Fibroblast of villous mesenchyme (primary cell): ENCODE data around the gene ALDH1A1. TPM values are rescaled to one million over a fixed set of nuclear protein-coding genes. Genes with fewer than 3 reads are reported as not detected.

Source experiments
- DNase-seq: peaks from one replicate; pipeline ENCODE4 v3.0.0-alpha.2; 2010; ENCODE audit warnings: low read depth
- H3K4me3 ChIP-seq: 2 replicates; pipeline ENCODE4 v1.5.1; 2011; ENCODE audit warnings: low read depth, mild to moderate bottlenecking, low read length
- total RNA-seq: library from RNA; depleted of rRNA; stranded (reverse); fragments of >200 nt; gene quantifications from 2 replicates; pipeline ENCODE4 v1.2.3, GENCODE V29; 2012
- TF ChIP-seq, protein P1 (sequence below): IDR thresholded peaks from 2 replicates; pipeline ENCODE4 v1.5.1; 2012; ENCODE audit warnings: low read depth, mild to moderate bottlenecking, low read length; ENCODE audit not compliant: insufficient read depth

The ALDH1A1 gene
- total RNA-seq, 1 donor: 450 TPM

GRCh38 chr9:72914750-72915149 lies 38.1 kb downstream of the ALDH1A1 start:
- no peak for DNase-seq
- TF ChIP-seq, protein P1, sequence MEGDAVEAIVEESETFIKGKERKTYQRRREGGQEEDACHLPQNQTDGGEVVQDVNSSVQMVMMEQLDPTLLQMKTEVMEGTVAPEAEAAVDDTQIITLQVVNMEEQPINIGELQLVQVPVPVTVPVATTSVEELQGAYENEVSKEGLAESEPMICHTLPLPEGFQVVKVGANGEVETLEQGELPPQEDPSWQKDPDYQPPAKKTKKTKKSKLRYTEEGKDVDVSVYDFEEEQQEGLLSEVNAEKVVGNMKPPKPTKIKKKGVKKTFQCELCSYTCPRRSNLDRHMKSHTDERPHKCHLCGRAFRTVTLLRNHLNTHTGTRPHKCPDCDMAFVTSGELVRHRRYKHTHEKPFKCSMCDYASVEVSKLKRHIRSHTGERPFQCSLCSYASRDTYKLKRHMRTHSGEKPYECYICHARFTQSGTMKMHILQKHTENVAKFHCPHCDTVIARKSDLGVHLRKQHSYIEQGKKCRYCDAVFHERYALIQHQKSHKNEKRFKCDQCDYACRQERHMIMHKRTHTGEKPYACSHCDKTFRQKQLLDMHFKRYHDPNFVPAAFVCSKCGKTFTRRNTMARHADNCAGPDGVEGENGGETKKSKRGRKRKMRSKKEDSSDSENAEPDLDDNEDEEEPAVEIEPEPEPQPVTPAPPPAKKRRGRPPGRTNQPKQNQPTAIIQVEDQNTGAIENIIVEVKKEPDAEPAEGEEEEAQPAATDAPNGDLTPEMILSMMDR: no peak
- no peak overlapping the region for H3K4me3 ChIP-seq

DNA sequence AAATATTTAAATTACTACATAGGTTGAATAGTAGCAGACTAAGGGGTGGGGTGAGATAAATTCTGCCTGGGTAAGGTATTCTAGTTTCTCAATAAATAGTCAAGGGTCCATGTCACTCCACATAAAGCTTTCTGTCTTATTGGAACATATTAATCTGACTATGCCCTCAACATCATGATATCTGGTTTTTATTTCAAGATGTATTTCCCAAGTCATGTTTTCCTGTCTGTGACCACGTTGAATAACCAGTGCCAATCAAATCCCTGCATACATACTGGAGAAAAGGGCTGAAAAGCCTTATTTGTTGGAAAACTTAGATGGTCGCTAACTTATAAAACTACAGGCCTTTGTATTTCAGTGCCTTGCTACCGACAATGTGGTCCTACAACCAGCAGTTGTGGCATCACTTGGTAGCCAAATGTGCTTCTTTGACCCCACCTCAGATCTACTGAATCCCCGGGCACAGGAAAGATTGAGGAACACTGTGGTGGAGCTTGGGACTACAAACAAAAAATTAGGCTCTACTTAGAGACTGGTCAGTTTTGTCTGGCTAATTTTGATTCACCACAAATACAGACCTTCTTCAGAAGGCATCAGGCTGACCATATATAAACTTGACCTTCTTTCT lies 39.4 kb downstream of the ALDH1A1 start:
- H3K4me3 ChIP-seq: no peak overlapping the region
- no peak for DNase-seq
- TF ChIP-seq, protein P1: no peak

GRCh38 chr9:72912476-72913381 lies 40.1 kb downstream of the ALDH1A1 start:
- no peak for DNase-seq
- TF ChIP-seq, protein P1: no peak
- no peak overlapping the region for H3K4me3 ChIP-seq

- TF ChIP-seq, protein P1: no peak
- DNase-seq: no peak
- H3K4me3 ChIP-seq: no peak overlapping the region
These were observed 41.0 kb downstream of the ALDH1A1 start for GRCh38 chr9:72911816-72912215.

GRCh38 chr9:72911247-72911775 lies 41.5 kb downstream of the ALDH1A1 start:
- TF ChIP-seq, protein P1: no peak
- H3K4me3 ChIP-seq: no peak overlapping the region
- no peak for DNase-seq

DNA sequence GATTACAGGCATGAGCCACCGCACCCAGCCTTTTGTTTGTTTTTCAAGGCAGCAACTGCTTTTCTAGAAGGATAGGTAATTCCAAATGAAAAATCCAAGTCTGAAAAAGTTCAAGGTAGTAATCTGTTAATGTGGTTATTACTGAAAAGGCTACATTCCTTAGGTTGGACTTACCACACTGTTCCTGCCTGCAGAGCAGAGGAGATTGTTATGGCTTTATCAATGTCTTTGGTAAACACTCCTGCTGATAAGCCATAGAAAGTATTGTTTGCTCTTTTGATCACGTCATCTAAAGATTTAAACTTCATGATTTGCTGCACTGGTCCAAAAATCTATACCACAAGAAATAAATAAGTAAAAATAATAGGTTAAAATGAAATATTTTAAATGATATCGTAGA lies 43.4 kb downstream of the ALDH1A1 start:
- no peak overlapping the region for H3K4me3 ChIP-seq
- TF ChIP-seq, protein P1: no peak
- DNase-seq: no peak
